Measurements from ENCODE around the gene TMEM79.

The TMEM79 gene, protein sequence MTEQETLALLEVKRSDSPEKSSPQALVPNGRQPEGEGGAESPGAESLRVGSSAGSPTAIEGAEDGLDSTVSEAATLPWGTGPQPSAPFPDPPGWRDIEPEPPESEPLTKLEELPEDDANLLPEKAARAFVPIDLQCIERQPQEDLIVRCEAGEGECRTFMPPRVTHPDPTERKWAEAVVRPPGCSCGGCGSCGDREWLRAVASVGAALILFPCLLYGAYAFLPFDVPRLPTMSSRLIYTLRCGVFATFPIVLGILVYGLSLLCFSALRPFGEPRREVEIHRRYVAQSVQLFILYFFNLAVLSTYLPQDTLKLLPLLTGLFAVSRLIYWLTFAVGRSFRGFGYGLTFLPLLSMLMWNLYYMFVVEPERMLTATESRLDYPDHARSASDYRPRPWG

GRCh38 chr1:156284112-156284511 is at the start of gene TMEM79:
Gene TMEM79, plus strand, starts transcription at chr1:156284325. Its CDS starts 902 bp downstream, at chr1:156285227.
- DNase-seq: no peak

- no peak for DNase-seq
Observed at GRCh38 chr1:156236164-156236563, 48.0 kb upstream of the TMEM79 start.

DNA sequence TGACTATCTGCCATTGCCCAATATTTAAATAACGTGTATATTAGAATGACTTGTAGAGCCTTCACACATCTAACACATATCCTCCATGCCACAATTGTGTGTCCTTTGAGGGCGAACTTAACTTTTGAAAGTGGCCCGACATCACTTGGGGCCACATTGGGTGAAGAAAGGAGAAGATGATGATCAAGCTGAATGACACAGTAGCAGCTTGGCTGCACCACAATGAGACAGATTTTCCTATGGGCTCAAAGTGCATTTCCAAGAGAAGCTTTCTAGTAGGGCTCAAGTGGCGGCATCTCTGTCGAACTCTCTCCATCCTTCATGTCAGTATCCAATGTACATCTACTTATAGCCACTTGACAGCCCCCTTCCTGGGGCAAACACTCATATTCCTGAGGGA is 45.9 kb upstream of the TMEM79 start:
- DNase-seq: no peak

- DNase-seq: peak; percentile 16
Observed at GRCh38 chr1:156241311-156241811, 42.8 kb upstream of the TMEM79 start.

GRCh38 chr1:156241926-156242325 is 42.2 kb upstream of the TMEM79 start, which contains the start of gene BGLAP:
Gene BGLAP, plus strand, starts transcription at chr1:156242184. Its CDS starts 48 bp downstream, at chr1:156242232.
- DNase-seq: no peak

DNA sequence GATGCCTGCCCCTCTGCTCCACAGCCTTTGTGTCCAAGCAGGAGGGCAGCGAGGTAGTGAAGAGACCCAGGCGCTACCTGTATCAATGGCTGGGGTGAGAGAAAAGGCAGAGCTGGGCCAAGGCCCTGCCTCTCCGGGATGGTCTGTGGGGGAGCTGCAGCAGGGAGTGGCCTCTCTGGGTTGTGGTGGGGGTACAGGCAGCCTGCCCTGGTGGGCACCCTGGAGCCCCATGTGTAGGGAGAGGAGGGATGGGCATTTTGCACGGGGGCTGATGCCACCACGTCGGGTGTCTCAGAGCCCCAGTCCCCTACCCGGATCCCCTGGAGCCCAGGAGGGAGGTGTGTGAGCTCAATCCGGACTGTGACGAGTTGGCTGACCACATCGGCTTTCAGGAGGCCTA is 41.4 kb upstream of the TMEM79 start:
- no peak for DNase-seq

DNA sequence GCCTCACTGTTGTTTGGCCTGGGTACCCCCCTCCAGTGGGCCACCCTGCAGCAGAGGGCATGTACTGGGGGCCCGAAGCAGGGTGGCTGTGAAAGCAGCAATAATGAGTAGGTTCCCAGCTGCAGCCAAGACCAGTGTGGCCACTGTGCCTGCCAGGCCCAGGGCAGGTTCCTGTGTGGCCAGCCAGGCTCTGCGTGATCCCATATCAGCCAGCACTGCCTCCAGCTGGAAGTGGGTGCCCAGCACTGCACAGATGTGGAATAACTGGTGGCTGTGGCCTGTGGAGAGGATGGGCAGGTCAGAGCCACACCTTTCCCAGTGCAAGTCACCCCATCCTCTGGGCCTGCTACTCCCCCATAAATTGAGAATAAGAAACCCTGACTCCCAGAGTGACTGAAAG is 40.0 kb upstream of the TMEM79 start:
- no peak for DNase-seq

DNA sequence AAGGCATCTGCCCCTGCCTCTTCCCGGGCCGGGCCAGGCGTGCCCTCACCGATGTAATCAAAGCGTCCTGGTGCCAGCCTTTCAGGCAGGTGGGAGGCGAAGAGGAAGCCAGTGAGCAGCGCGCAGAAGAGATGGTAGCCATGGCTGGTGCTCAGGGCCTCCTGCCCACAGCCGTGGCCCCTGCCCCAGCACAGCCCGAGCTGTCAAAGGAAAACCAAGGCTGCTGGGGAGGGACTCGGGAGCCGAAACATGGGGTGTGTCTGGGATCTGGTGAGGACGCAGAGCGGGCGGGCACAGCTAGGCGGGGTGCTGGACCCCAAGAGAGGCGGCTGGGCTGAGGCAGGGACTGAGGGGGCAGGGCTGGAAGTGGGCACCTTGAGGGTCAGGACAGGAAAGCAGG is 39.4 kb upstream of the TMEM79 start:
- DNase-seq: no peak

- DNase-seq: peak; percentile 36
Observed at GRCh38 chr1:156245451-156246232, 38.5 kb upstream of the TMEM79 start.

- DNase-seq: no peak
Observed at GRCh38 chr1:156246241-156246780, 37.8 kb upstream of the TMEM79 start.

DNA sequence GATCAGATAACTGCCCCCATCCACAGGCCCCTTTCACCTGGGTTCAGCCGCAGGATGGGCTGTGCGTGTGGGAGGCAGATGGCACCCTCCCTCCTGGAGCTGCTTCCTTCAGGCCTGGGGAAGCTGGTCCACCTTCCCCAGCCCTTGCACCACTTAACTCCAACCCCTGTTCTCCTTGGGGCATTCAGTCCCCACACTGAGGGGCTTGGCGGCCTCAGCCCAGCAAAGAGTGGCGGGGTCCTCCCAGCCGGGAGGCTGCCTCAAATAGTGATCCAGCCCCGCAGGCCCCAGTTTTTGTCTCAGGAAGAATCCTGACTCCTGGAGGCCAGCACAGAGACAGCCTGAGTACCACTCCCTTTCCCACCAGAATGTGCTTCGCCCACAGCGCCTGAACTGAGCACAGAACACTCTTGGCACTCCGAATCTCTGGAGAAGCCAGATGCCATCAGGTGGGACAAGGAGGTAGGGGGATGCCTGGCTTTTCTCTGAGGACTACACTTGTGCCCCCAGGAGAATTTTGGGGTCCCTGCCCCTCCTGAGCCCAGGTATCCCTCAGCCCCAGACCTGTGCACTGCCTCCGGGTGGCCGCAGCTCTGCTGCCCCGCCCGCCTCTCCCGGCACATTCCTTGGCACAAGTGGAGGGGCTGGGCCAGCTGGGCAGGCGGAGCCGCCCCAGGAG is 37.2 kb upstream of the TMEM79 start:
- no peak for DNase-seq

DNA sequence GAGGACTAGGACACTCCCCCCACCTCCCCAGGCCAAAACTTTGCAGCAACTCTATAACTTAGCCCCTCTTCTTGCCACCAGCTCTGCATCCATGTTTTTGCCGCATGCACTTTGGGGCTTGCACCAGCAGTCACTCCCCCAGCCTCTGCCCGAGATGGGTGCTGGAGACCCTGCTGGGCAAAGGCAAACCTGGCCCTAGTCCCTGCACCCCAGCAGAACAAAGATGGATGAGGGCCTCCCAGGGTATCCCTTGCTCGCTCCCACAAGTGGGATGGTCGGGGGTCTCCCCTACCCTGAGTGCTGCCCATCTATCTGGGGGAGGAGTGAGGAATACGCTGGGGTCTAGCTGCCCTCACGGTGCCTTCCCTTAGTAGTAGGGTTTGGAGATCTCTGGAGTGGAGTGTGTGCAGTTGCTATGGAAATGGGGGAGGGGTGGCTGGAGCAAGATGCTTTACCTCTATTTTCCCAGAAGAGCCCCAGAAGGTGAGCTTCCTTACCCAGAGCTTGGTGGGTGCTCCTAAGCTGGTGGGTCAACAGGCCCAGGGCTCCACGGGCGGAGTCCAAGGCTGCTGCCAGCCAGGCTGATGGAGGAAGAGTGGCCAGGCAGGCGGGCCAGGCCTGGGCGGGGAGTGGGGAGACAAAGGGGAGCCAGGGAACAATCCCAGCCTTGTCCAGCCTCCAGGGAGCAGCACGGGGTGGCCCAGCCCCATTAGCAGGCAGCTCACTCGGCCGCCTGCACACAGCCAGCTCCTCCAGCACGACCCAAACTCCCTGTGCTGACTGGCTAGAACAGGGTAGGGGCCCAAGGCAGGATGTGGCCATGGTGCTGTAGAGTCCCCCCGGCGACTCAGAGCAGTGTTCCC is 36.4 kb upstream of the TMEM79 start, which contains the start of gene PAQR6:
PAQR6 (minus strand) TSS at position 597 of the 863 bp plus-strand sequence. CDS start 1,325 bp downstream, outside the sequence.
- no peak for DNase-seq

DNA sequence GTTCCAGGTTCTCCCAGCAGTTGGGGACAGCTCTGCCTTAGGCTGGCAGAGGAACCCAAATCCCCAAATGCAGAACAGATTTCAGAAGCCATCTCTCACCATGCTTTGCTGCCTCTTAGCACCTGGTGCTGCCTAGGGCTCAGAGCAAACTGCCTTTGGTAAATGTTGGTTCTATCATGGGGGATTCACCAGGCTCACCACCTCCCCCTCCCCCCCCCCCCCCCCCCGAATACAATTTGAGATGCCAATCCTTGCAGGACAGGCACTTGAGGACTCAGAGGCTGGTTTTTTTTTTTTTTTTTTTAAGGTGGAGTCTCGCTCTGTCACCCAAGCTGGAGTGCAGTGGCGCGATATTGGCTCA is 35.8 kb upstream of the TMEM79 start:
- DNase-seq: no peak

DNA sequence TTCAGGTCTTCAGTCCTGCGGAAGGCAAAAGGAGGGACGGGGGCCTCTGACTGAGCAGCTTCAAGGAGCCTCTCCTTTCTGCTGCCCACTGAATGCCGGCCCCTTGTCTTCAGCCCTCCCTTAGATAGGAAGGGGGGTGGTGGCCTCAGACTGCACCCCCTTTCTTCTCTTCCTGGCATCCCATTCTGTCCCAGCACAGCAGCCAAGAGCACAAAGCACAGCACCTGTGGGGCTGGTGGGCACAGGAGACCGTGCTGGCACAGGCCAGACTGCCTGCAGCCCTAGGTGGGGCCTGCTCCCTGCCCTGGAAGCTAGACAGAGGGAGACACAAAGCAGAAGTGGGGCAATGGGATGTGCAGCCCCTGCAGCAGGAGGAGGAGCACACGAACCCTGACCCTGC is 34.5 kb upstream of the TMEM79 start:
- no peak for DNase-seq

DNA sequence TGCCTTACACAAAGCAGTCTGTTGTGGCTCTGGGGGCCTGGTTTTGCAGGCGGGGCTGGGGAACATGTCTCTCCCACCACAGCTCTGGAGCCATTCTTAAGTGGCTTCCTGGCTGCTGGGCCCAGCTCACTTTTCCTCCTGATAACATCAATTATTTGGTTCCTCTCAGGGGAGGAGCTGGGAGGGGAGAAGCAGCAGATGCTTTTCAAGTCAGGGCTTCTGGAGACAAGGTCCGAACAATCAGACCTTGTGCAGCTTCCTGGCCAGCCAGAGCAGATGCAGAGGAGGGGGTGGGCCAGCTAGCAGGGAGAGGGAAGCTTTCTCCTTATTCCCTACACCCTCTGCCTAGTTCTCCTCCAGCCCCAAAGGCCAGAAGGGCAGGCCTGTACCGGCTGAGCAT is 32.6 kb upstream of the TMEM79 start:
- DNase-seq: no peak

DNA sequence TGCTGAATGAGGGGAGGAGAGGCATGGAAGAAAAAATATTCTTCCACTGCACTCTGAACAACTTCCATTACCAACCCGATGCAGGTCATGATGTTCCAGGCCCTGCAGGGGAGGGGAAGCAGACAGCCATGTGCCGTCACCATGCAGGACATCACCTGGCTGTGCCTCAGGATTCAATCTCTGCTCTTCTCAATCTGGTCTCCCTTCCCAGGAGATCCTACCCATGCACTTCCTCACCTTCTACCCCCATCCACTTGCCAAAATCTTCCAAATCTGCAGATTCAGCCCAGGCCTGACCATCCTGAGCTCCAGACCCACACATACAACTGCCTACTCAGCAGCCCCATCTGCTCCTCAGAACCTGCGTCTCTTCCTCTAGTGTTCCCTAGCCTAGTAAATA is 30.5 kb upstream of the TMEM79 start:
- DNase-seq: no peak

DNA sequence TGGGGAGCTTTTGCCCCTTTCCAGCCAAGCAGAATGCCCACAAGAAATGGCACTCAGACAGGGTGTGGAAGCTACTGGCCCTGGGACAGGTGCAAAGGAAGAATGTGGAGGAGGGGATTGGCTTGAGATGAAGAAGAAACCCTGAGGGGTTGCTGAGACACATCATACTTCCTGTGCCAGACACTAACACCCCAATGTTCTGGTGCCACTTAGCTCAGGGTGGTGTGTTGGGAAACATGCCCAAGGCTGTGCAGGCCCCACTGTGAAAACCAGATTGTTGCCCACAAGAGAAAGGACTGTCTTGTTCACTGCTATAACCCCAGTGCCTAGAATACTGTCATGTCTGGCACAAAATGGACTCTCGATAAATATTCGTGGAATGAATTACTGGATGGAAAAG is 26.4 kb upstream of the TMEM79 start:
- DNase-seq: no peak

DNA sequence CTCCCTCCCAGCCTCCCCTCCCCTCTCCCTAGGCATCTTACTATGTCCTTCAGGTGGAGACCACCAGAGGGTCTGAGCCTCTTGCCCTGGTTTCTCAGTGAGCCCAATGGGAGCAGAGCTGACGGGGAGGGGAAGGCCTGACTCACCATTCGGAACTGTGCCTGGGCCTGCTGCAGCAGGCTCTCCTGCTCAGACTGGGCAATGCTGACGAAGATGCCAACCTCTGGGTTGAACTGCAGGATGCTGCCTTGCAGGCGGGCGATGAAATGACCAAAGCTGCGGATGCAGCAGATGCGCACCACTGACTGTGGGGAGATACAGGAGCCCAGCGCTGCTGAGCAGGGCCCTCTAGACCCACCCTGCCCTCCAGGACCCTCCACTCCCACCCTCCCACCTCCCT is 25.3 kb upstream of the TMEM79 start:
- DNase-seq: no peak

DNA sequence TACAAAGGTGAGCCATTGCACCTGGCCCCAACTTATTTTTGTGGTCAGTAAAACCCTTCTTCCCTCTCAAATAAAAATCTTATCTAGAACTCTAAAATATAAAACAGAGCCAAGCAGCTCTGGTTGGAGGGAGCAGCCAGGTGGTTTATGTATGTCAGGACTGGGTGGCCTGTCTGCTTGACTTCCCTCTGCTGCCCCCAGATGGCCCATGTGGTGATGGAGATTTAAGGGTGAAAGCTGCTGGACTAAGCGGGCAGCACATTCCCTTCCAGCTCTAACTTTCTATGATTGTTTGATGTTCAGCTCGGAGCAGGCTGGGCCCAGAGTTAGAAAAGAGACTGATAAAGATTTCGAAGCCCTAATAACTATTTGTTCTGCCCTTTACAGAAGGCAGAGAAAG is 24.3 kb upstream of the TMEM79 start:
- no peak for DNase-seq

DNA sequence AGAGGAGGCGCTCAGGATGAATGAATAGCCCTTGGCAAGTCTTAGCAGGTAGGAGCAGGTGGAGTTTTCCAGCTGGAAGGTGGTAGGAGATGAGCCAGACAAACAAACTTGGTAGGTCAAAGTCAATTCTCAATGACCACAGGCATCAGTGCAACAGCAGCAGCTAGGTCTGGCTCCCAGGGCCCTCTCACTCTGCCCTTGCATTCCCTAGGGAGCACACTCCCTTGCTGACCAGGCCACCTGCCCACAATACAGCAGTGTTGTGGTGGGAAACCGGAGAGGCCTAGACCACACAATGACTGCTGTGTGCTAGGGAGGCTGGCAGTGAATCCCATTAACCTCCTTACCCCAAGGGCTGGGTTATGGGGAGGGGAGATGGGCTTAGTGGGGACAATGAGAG is 23.2 kb upstream of the TMEM79 start:
- no peak for DNase-seq

DNA sequence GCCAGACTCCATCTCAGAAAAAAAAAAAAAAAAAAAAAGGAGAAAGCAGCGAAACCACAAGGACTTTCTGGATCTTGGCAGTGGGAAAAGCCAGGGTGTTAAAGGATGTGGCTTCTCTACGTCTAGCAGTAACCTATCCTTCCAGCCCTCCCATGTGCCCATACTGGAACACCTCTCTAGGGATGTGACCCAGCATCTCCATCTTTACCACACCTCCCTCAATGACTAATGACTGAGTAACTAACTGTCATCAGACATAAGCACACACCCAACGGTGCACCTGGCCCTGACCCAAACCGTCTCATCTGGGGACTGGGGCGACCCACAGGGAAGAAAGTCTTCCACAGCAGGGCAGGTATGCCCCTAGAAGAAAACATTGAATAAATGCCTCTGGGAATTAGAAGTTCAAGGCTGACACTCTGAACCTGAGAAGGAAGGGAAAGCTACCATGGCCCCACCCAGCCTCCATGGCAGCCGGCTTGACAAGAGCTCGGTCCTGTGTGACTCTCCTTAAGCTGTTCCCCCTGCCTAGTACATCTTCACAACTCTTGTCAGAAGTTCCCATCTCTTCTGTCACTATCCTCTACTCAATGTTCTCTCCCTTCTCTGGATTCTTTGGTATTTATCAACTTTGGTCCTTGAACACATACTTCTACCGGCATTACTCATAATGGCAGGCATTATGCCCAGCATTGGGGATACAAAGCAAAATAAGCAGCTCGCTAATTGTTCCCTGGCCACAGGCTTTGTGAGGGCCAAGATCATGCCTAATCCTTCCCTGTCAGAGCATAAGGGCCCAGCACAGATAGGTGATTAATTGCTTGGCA is 21.5 kb upstream of the TMEM79 start:
- no peak for DNase-seq

Measured in activated CD4-positive, alpha-beta T cell treated with anti-CD3 and anti-CD28 coated beads, Interleukin-2, amount 50 U/mL, for 1 hour (primary cell).